Urothelium cell line (cell line): ENCODE results near the gene HECTD4.

Experiments
- DNase-seq: peaks from one replicate; pipeline ENCODE4 v3.0.0; 2011; ENCODE audit warnings: low spot score, mixed read lengths
- FAIRE-seq: peaks from 2 replicates; lab custom pipeline; 2011; peaks lifted over from hg19 to GRCh38; lab: Jason Lieb, UNC

The HECTD4 gene

DNA sequence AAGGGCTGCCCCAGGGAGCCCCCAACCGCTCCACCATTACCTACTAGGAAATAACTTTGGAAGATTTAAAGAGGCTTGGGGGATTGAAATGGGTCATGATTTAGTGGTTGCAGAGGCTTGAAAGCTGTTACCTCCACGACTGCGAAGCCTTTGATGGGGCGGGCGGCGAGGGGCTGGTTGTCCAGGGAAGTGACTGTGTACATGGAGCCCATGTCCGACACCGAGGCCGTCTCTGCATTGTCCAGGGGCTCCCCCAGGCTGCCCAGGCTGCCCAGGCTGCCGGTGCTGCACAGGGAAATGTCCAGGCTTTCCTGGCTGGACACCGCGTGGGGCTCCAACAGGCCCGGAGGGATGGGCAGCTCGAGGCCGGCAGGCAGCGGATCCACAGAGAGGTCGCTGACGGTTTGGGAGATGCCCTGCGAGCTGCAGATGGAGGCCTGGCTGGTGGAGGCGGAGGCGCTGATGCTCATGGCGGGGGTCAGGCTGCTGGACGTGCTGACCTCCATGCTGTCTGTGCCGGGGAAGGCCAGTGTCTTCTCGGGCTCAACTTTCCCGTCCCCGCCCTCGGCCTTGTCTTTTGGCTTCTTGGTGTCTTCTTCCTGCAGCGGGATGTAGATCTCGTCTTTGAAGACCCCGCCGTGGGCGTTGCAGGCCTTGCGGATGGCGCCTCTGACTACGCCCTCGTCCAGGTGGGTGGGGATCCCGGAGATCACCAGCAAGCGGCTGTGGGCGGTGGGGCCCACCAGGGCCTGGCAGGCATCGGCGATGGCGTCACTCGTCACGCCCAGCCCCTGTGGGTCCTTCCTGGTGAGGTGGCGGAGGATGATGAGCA lies 198.0 kb downstream of the HECTD4 start:
- DNase-seq: no peak
- no peak for FAIRE-seq

DNA sequence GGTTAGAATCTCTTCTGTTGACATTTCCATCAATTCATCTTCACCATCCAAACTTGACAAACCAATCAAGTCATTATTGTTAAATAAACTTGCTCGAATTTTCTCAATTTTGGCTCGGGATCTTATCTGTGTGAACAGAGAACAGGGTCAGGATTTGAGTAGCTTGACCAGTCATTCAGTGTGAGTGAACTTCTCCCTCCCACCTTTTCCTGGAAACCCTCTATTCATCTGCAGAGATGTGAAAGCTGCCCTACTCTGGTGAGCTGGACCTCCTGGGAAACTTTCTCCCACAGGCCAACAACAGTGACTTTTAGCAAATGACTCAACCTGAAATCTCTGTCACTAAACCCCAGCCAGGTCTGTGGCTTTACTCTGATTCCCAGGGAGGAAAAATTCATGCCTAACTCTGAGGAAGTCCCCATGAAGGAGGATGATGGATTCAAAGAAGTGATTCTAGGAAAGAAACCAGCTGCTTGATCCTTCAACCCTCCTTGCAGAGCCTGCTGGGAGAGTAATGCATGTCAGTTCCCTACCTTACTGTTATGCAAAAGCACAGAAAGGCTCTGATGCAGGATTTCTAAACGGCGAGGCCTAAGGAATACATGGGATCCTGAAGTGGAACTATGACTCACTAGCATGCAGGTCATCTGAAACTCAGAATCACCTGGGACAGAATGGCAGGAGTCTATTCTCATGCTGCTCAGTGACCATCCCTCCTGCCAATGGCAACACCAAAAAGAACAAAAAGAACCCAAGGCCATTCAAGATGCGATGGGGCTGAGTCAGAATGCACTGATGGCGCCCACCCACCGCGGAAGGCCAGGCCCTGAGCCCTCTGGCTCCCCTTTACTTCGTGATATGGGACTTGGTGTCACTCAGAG lies 198.8 kb downstream of the HECTD4 start:
- FAIRE-seq (no peak), DNase-seq (no peak)

DNA sequence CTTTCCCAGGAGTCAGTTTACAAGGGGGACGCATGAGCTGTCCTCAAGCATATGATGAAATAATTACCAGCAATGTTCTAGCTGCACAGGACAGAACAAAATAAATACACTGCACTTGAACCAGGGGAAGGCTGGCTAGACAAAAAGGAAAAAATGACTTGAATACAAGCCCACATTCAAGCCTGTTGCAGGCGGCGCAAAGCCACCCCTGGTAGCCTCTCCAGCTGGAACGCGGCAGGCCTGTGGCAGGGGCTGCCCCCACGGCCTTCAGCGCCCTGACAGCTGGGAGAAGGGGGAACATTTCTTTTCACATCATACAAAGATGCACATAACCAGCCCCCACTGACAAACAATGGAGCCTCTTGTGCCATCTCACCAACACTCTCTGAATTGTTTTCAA lies 199.7 kb downstream of the HECTD4 start:
- no peak for FAIRE-seq

DNA sequence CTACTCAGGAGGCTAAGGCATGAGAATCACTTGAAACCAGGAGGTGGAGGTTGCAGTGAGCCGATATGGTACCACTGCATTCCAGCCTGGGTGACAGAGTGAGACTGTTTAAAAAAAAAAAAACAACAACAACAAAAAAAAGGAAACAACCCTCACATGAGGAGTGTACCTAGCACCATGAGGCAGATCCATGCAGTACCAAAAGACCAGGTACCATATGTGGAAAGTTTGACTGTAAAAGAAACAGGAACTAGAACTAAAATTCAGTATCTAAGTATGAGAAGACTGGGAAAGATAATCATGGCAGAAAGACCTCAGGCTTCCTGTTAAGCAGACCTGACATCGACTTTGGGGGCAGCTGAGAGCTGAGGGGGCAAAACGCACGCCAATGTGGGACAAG lies 201.8 kb downstream of the HECTD4 start:
- no peak for DNase-seq
- FAIRE-seq: no peak

More for the DNA sequence above, 199.7 kb downstream of the HECTD4 start:
- DNase-seq: no peak

DNA sequence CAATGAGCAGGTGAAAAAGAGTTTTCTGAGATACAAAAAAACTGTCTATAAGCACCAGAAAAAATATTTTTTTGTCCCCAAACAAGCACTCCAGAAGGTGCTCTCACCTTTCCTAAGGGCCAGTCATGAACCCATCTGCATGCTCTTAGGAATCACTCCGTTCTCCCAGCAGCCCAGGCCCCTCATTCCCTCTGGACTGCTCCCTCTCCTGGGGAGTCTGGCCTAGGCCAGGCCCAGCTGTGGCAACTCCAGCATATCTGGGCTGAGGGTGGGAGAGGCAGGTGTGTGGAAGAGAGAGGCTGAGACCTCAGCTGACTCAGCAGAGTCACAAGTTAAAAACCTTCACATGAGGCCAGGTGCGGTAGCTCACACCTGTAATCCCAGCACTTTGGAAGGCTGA lies 202.3 kb downstream of the HECTD4 start:
- no peak for FAIRE-seq
- no peak for DNase-seq

DNA sequence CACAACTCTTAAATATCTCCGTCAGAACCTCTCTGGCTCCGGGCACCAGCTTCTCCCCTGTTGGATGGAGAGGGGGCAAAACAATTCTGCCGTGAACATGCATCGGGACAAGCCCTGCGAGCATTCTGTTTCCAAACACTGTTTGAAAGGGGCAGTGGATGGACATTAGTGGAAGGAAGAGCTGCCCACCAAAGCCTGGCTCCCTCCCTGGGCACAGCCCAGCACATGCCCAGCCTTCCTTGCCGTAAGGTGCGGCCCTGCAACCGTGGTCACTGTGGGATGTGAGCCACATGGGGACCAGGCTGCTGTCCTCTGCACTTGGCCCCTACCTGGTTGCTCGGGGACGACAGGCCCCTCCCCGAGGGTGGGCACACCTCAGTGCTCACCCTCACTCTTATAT lies 202.9 kb downstream of the HECTD4 start:
- DNase-seq (no peak), FAIRE-seq (no peak)

DNA sequence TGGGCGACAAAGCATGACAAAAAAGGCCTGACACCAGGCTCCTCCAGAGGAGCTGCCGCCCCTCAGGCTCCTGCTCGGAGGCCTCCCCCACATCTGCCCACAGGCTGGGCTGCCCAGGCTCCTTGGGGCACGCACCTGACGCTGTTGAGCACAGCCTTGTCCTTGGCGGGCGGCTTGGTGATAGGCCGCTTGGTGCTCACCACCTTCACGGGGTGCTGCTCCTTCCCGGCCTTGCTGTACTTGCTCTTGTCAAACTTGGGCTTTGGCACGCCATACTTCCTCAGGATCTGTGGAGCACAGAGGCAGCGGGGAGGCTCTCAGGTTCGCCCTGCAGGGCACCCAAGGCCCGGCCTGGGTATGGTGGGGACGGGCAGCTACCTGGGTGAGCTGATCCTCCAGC lies 203.4 kb downstream of the HECTD4 start:
- FAIRE-seq: no peak
- no peak for DNase-seq

DNA sequence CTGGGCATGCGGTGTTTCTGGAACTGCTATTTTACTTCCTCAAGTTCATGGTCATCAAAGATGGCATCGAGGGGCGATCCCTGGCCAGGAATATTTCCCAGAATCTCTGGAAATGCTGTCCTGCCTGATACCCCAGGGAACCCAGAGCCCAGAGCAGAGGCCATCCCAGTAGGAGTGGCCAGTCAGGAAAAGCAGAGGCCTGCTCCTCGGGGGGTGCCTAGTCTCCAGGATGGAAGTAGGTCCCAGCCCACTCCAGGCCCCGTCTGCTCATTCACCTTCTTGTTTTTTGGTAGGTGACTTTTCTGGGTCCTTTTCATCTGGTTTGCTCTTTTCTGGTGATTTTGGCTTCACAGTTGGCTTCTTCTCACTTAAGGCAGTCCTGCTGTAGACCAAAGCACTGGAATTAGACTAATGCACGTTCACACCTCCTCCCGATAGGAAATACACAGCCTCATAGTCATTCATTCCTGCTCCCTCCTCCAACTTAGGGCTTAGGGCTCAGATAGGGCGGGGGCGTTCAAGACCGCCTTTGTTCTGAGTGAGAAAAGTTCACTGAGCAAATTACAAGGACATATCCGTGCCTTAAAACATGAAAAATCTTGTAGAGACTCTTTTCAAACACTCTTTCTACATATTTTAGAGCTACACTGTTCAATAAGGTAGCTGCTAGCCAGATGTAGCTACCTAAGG lies 205.8 kb downstream of the HECTD4 start:
- DNase-seq (no peak), FAIRE-seq (no peak)

DNA sequence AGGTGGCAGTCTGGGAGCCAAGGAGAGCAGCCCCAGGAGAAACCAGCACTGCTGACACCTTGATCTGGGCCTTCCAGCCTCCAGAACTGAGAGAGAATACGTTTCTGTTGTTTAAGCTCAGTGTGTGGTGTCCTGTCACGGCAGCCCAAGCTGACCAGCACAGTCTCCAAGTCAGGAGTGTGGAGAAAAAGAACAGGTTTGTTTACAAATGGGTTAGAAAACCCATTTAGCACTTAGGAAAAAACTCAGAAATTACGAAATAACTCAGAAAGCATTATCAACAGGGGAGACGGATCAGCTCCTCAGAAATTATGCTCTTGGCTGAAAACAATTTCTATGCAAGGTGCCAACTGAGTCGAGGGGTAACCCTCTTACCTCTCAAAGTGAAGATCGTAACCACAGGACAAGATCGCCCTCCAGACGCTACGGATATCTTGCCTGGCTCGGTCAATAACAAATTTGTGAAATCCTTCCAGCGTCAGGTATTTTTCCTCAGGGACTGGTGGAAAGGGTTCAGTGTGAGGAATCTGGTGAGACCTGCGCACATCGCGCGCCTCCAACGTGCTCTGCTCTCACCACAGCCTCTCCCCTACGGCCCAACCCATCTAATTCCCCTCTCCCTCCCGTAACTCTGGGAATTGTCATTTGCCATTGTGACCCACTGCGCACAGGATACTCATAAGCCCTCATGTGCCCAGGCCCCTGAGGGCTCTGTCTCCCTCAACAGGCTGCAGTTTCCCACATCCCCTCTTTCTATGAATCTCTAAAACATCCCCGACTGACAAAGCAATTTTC lies 206.7 kb downstream of the HECTD4 start:
- DNase-seq: no peak
- no peak for FAIRE-seq

DNA sequence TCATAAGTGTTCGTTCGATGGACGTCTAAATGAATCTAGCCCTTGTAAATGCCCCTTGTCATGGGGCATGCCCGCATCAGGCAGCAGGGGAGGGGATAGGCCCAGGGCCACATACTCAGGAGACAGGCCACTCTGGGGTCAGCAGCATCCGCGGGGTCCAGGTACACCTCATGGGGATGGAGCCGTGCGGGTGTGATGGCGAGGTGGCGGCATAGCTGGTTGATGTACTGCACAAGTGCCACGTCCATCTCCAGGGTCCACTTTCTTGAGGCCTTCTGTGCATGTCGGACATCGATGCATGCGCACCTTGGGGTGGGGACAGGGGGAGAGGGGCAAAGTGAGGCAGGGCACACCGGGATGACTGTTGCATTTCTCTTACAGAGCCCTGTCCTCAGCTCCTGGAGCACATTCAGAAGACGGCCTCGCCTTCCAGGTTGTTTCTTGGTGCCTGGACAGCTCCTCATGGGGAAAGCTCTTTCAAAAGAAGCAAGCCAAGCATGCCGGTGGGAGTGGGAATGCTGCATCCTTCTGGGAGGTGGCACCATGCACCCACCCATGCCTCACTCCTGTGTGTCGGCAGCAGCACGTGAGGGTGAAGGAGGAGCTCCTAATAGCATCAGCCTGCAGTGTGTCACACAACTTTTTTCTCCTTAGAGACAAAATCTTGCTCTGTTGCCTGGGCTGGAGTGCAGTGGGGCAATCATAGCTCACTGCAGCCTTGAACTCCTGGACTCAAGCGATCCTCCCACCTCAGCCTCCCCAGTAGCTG lies 209.5 kb downstream of the HECTD4 start:
- no peak for DNase-seq
- FAIRE-seq: no peak

DNA sequence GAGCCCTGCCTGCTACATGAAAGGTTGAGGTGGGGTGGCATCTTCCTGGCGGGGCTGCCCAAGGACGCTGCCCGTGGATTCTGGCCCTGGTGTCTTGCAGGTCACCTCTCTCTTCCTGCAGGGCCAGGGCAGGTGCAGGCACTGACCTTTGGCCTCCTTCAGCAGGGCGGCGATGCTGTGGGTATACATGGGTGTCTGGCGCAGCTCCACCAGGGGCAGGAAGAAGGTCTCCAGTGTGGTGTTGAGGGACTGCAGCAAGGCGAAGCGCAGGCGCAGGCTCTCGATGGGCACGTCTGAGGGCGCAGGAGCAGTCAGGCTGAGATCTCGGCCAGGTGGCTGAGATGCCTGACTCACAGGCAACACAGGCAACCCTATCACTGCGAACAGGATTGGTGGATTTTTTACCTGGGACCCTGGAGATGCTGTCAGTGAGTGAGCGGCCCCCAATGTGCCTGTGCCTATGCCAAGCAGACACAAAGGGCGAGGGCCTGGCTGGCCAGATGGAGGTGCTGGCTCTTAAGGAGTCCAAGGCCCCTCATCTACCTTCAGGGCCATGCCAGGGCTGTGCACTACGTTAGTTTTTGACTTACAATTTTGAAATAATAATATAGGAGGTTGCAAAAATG lies 211.1 kb downstream of the HECTD4 start:
- DNase-seq (no peak), FAIRE-seq (no peak)

DNA sequence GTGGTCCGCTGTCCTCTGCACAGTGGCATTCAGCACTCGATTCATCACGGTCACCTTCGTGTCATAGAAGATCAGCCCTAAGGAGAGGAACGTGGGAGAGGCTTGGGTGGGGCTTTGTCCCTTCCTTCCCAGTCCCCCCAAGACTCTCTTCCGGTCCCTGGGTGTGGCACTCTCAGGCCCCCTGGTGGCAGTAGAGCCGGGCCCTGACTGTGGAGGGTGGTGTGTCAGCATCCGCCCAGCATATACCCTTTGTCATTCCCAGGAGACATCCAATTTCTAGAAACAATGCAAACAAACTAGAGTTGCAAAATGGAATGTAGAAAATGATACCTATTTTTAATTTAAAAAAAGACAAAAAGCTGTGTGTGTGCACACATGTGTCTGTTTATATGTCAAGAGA lies 211.9 kb downstream of the HECTD4 start:
- no peak for FAIRE-seq

DNA sequence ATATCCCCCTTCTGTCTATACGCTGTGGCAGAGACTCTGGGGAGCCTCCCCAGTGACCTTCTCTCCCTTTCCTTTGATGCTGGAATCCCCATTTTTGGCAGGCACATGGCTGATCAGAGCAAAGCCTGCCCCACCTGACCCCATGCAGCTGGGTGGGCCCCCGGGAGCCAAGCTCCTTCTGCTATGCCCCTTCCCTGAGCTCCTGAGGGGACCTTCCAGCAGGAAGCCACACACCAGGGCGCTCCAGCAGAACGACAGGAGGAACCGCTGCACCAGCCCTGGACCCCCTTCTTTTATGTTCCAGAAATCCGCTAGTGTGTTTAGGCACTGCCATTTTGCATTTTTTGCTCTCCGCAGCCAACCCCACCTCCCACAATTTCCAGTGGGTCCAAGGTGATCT lies 212.3 kb downstream of the HECTD4 start:
- DNase-seq: no peak
- no peak for FAIRE-seq

More for the DNA sequence above, 211.9 kb downstream of the HECTD4 start:
- DNase-seq: peak; percentile 20

DNA sequence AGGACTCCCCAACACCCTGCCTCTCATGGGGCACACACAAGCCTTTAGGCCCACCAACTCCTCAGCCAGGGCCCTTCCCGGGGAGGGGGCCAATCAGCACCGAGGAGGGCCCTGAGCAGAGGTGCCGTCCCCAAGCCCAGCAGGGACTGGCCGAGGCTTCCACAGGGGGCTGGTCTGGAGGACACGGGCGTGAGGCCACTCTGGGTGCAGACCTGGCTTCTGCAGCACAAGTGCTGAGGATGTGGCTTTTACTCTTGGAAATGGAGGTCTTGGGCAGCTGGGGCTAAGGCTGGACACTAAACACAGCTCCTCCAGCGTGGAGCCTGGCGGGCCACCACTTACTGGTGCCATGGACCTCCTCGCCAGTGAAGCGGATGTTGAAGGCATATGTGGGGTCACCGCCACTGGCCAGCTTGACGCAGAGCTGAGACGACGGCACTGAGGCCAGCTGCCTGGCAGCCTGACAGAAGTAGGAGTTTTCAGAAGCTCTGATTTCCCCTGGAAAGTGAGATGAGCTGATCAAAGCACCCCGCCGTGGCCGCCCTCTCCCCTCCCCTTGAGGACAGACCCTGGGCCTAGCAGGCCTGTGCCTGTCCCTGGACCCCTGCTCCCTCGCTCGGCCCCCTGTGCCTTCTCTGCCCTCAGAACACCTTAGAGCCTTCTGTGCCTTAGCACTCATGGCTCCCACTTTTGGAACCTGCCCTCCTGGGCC lies 212.9 kb downstream of the HECTD4 start:
- FAIRE-seq (no peak), DNase-seq (no peak)

DNA sequence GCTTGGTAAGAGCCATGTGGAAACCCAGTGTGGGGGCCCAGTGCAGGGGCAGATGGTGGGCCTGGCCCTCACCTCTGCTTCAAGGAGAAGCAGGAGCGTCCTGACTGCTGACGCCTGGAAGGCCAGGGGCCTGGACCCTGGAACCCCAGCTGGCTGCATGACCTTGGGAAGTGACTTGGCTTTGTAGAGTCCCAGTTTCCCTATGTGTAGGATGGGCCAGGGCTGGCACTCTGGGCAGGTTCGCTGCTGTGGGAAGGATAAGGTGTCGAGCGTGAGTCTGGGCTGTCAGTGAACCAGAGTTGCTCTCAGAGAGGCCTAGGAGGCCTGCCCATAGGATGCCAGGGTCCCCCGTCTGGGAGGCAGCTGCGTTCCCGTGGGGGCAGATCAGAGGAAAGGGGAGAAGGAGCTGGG lies 213.7 kb downstream of the HECTD4 start:
- DNase-seq (no peak), FAIRE-seq (no peak)

DNA sequence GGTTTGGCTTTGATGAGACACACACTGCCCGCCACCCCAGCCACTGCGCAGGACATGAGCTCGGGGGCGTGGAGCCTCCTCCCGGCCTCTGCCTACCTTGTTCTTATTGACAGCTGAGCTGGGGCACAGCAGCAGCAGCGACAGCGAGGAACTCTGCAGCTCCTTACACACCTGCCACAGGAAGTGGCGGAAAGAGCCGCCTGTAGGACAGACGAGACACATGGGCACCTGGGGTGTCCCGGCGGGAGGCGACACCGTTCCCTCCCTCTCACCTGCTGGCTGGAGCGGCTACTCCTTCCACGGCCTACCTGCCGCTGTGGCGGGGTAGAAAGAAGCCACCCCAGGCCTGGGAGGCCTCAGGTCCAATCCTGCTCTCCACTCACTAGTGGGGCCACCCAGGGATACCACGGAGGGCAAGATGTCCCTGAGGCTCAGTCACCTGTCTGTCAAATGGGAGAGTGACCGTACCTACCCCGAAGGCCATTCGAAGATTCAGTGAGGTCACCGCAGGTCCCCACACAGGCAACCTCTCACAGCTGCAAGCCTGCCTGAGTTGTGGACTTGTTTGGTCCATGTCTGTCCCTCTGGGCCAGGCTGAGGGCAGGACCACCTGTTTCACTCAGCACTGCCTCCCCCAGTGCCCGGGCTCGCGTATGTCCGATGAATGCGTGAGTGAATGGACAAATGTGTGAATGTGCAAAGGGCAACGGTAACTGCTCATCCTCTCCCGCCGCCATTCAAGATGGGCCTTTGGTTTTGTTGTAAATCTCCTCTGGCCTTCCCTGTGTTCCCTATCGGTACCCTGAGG lies 214.3 kb downstream of the HECTD4 start:
- no peak for DNase-seq
- no peak for FAIRE-seq

DNA sequence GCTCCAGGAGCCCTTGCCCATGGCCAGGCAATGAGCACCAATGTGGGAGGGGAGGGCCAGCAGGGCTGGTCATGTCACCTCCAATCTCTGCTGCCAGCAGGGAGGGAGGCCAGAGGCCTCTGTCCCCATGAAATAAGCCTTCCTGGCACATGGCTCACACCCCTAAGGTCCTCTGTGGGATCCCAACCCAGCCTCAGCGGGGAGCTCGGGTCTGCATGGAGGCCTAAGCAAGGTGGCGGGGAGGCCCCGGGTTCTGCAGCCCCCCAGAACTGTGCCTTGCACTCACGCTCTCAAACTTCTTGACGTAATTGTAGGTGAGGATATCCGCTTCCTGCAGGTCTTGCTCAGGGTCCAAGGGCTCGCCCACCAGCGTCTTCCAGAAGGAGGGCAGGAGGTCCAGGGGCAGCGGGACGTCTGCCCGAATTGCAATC lies 215.2 kb downstream of the HECTD4 start:
- FAIRE-seq (no peak), DNase-seq (no peak)
